ENCODE results near the gene CDKAL1.
"Not testable (repeated sequence)": the region's sequence is repeated elsewhere in the genome, so short reads cannot be mapped to it uniquely, and the experiment has no call there.

The CDKAL1 gene

GRCh38 chr6:20708367-20709124, 174.3 kb downstream of the CDKAL1 start:
- DNase-seq (ENCODE audit: low spot score) = no peak

GRCh38 chr6:20709451-20709850, 175.2 kb downstream of the CDKAL1 start:
- no peak for DNase-seq (ENCODE audit: low spot score)

- no peak for DNase-seq (ENCODE audit: low spot score)
Observed at GRCh38 chr6:20710341-20710740, 176.1 kb downstream of the CDKAL1 start.

GRCh38 chr6:20711518-20711917, 177.3 kb downstream of the CDKAL1 start:
- no peak for DNase-seq (ENCODE audit: low spot score)

- no peak for DNase-seq (ENCODE audit: low spot score)
Observed at GRCh38 chr6:20712011-20712410, 177.8 kb downstream of the CDKAL1 start.

- DNase-seq (ENCODE audit: low spot score) = no peak
Observed at GRCh38 chr6:20715135-20715806, 181.0 kb downstream of the CDKAL1 start.

GRCh38 chr6:20716865-20717264, 182.6 kb downstream of the CDKAL1 start:
- no peak for DNase-seq (ENCODE audit: low spot score)

- DNase-seq (ENCODE audit: low spot score) = no peak
Observed at GRCh38 chr6:20717743-20718142, 183.5 kb downstream of the CDKAL1 start.

GRCh38 chr6:20718705-20719653, 184.7 kb downstream of the CDKAL1 start:
- no peak for DNase-seq (ENCODE audit: low spot score)

- DNase-seq (ENCODE audit: low spot score) = no peak
Observed at GRCh38 chr6:20719980-20720379, 185.7 kb downstream of the CDKAL1 start.

- not testable (repeated sequence) for DNase-seq (ENCODE audit: low spot score)
Observed at GRCh38 chr6:20721121-20721520, 186.9 kb downstream of the CDKAL1 start.

- no peak for DNase-seq (ENCODE audit: low spot score)
Observed at GRCh38 chr6:20722455-20722854, 188.2 kb downstream of the CDKAL1 start.

- no peak for DNase-seq (ENCODE audit: low spot score)
Observed at GRCh38 chr6:20723236-20723635, 189.0 kb downstream of the CDKAL1 start.

GRCh38 chr6:20724443-20725190, 190.4 kb downstream of the CDKAL1 start:
- DNase-seq (ENCODE audit: low spot score) = no peak

- DNase-seq (ENCODE audit: low spot score) = not testable (repeated sequence)
Observed at GRCh38 chr6:20725235-20725634, 191.0 kb downstream of the CDKAL1 start.

GRCh38 chr6:20729086-20729485, 194.8 kb downstream of the CDKAL1 start:
- no peak for DNase-seq (ENCODE audit: low spot score)

GRCh38 chr6:20732362-20732761, 198.1 kb downstream of the CDKAL1 start:
- not testable (repeated sequence) for DNase-seq (ENCODE audit: low spot score)

GRCh38 chr6:20732896-20733295, 198.6 kb downstream of the CDKAL1 start:
- no peak for DNase-seq (ENCODE audit: low spot score)

- DNase-seq (ENCODE audit: low spot score) = no peak
Observed at GRCh38 chr6:20737912-20738311, 203.7 kb downstream of the CDKAL1 start.

- no peak for DNase-seq (ENCODE audit: low spot score)
Observed at GRCh38 chr6:20740088-20740487, 205.8 kb downstream of the CDKAL1 start.

- DNase-seq (ENCODE audit: low spot score) = no peak
Observed at GRCh38 chr6:20740727-20741126, 206.5 kb downstream of the CDKAL1 start.

- no peak for DNase-seq (ENCODE audit: low spot score)
Observed at GRCh38 chr6:20741490-20741889, 207.2 kb downstream of the CDKAL1 start.
